Hepatocyte (in vitro differentiated cells): ENCODE measurements around the gene GRM8. TPM values are rescaled to one million over a fixed set of nuclear protein-coding genes. Genes with fewer than 3 reads are reported as not detected.
"Not testable (repeated sequence)": the region's sequence is repeated elsewhere in the genome, so short reads cannot be mapped to it uniquely, and the experiment has no call there.

Source experiments
- DNase-seq: peaks from one replicate; pipeline ENCODE4 v3.0.0-alpha.2; 2016; ENCODE audit warnings: low spot score
- H2AFZ ChIP-seq: fragments of 200-600 bp; sonication (generic); 2 replicates; pipeline ENCODE4 v1.6.0; 2016; ENCODE audit warnings: antibody characterized with exemption, mild to moderate bottlenecking
- H3K27ac ChIP-seq: fragments of 200-600 bp; sonication (generic); 2 replicates; pipeline ENCODE4 v1.5.1; 2016; ENCODE audit warnings: mild to moderate bottlenecking
- H3K27me3 ChIP-seq: fragments of 200-600 bp; sonication (generic); 2 replicates; pipeline ENCODE4 v1.6.1; 2016
- H3K36me3 ChIP-seq: fragments of 200-600 bp; sonication (generic); replicated peaks from 2 replicates; pipeline ENCODE4 v1.5.1; 2016; ENCODE audit warnings: low read depth; ENCODE audit not compliant: insufficient read depth
- H3K4me1 ChIP-seq: fragments of 200-600 bp; sonication (generic); 2 replicates; pipeline ENCODE4 v1.5.1; 2016; ENCODE audit warnings: mild to moderate bottlenecking, moderate library complexity; ENCODE audit not compliant: insufficient read depth
- H3K4me2 ChIP-seq: fragments of 200-600 bp; sonication (generic); 2 replicates; pipeline ENCODE4 v1.6.0; 2016
- H3K4me3 ChIP-seq: fragments of 200-600 bp; sonication (generic); 2 replicates; pipeline ENCODE4 v1.5.1; 2016; ENCODE audit warnings: mild to moderate bottlenecking
- H3K79me2 ChIP-seq: fragments of 200-600 bp; sonication (generic); 2 replicates; pipeline ENCODE4 v1.6.0; 2017; ENCODE audit warnings: mild to moderate bottlenecking
- H3K9me2 ChIP-seq: fragments of 200-600 bp; sonication (generic); replicated peaks from 2 replicates; pipeline ENCODE4 v1.6.0; 2017; ENCODE audit warnings: mild to moderate bottlenecking; ENCODE audit not compliant: insufficient read depth
- H3K9me3 ChIP-seq: fragments of 200-600 bp; sonication (generic); 2 replicates; pipeline ENCODE4 v1.5.1; 2016; ENCODE audit warnings: low read depth, mild to moderate bottlenecking
- H4K20me1 ChIP-seq: fragments of 200-600 bp; sonication (generic); 2 replicates; pipeline ENCODE4 v1.6.0; 2016; ENCODE audit warnings: mild to moderate bottlenecking; ENCODE audit not compliant: insufficient read depth, poor library complexity, severe bottlenecking
- EZH2 ChIP-seq: fragments of 200-600 bp; sonication (generic); IDR thresholded peaks from 2 replicates; pipeline ENCODE4 v1.6.1; 2016; ENCODE audit warnings: antibody characterized with exemption, mild to moderate bottlenecking, borderline replicate concordance
- EZH2phosphoT487 ChIP-seq: fragments of 200-600 bp; sonication (generic); IDR thresholded peaks from one replicate; pipeline ENCODE4 v1.6.1; 2018; ENCODE audit warnings: antibody characterized with exemption, mild to moderate bottlenecking, low read depth, moderate library complexity; ENCODE audit not compliant: unreplicated experiment, severe bottlenecking
- WGBS: methylation state at CpG from one replicate; pipeline ENCODE4 v1.1.6; 2016; ENCODE audit warnings: low lambda C conversion rate; ENCODE audit errors: missing lambda C conversion rate; 5-methylcytosine and 5-hydroxymethylcytosine counted together
- polyA plus RNA-seq: library from polyadenylated mRNA; unstranded; fragments of >200 nt; fragmentation: Nextera tagmentation; extraction: Ambion mirVana; gene quantifications from 2 replicates; pipeline ENCODE4 v1.2.1, GENCODE V29; 2016
- total RNA-seq: library from RNA; depleted of rRNA; stranded (reverse); fragments of >200 nt; gene quantifications from 2 replicates; pipeline ENCODE4 v1.2.3, GENCODE V29; 2014
- TF ChIP-seq, protein P1 (sequence below): fragments of 200-600 bp; sonication (generic); IDR thresholded peaks from 2 replicates; pipeline ENCODE4 v1.5.1; 2016; ENCODE audit warnings: antibody characterized with exemption, mild to moderate bottlenecking; ENCODE audit not compliant: poor library complexity

Gene GRM8
- total and polyA plus RNA-seq, 2 experiments from 2014 or later = 0.62 to 4.5 TPM

DNA sequence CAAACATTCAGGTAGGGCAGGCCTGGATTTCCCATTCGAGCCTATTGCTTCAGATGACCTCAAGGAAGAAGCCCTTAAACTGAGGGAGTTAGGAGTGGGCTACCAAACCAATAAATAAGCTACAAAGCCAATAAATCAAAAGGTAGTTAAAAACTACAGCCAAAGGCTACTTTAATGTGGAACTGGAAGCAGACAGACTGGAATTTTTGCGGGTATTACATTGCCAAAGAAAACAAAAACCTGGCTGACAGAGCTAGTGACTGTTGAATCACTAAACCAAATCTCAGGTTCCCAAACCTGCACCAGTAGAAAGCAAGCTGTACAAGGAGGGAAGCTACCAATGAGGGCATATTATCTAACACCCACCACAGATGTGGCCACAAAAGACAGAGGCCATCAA lies 315.6 kb downstream of the GRM8 start:
- WGBS = 67% methylated on average over 2 of the region's 2 CpGs
- H3K27me3 ChIP-seq = no peaks in the 10 kb centered on the region
- H2AFZ ChIP-seq = no peak overlapping the region
- no peaks in the 10 kb centered on the region for H3K4me1 ChIP-seq
- no peak overlapping the region for H3K4me2 ChIP-seq
- no peaks in the 10 kb centered on the region for H3K36me3 ChIP-seq
- no peaks in the 10 kb centered on the region for H3K79me2 ChIP-seq
- TF ChIP-seq EZH2 (no peak), EZH2phosphoT487 (no peak)
- TF ChIP-seq, protein P1, sequence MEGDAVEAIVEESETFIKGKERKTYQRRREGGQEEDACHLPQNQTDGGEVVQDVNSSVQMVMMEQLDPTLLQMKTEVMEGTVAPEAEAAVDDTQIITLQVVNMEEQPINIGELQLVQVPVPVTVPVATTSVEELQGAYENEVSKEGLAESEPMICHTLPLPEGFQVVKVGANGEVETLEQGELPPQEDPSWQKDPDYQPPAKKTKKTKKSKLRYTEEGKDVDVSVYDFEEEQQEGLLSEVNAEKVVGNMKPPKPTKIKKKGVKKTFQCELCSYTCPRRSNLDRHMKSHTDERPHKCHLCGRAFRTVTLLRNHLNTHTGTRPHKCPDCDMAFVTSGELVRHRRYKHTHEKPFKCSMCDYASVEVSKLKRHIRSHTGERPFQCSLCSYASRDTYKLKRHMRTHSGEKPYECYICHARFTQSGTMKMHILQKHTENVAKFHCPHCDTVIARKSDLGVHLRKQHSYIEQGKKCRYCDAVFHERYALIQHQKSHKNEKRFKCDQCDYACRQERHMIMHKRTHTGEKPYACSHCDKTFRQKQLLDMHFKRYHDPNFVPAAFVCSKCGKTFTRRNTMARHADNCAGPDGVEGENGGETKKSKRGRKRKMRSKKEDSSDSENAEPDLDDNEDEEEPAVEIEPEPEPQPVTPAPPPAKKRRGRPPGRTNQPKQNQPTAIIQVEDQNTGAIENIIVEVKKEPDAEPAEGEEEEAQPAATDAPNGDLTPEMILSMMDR = no peak
- no peaks in the 10 kb centered on the region for H3K9me3 ChIP-seq
- no peak overlapping the region for H3K4me3 ChIP-seq
- no peaks in the 10 kb centered on the region for H4K20me1 ChIP-seq
- H3K27ac ChIP-seq = no peak overlapping the region
- no peaks in the 10 kb centered on the region for H3K9me2 ChIP-seq
- no peak for DNase-seq

DNA sequence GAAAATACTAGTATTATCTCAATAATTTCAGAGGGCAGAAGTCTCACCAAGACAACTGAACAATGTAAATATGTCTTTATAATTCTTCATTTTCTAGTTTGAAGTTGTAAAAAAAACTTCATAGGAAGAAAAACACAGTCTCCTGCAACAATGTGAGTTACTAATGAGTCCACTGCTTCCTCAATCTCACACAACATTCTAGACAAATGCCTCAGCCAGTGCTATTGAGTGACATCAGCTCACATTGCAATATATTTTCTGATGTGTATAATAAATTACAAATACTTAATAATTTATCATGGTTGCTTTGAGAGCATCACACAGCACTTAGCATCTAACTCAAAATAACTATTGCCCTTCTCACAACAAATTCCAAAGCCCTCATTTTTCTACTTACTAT lies 321.2 kb downstream of the GRM8 start:
- H3K27me3 ChIP-seq = no peaks in the 10 kb centered on the region
- H3K36me3 ChIP-seq = no peaks in the 10 kb centered on the region
- H3K4me1 ChIP-seq = no peaks in the 10 kb centered on the region
- H3K27ac ChIP-seq = no peak overlapping the region
- H3K9me3 ChIP-seq = no peaks in the 10 kb centered on the region
- no peak overlapping the region for H2AFZ ChIP-seq
- no peak overlapping the region for H3K4me3 ChIP-seq
- no peaks in the 10 kb centered on the region for H3K79me2 ChIP-seq
- no peak for DNase-seq
- H4K20me1 ChIP-seq = no peaks in the 10 kb centered on the region
- no peaks in the 10 kb centered on the region for H3K9me2 ChIP-seq
- no peak for TF ChIP-seq EZH2phosphoT487
- TF ChIP-seq, protein P1 = no peak
- no peak for TF ChIP-seq EZH2
- no peak overlapping the region for H3K4me2 ChIP-seq

DNA sequence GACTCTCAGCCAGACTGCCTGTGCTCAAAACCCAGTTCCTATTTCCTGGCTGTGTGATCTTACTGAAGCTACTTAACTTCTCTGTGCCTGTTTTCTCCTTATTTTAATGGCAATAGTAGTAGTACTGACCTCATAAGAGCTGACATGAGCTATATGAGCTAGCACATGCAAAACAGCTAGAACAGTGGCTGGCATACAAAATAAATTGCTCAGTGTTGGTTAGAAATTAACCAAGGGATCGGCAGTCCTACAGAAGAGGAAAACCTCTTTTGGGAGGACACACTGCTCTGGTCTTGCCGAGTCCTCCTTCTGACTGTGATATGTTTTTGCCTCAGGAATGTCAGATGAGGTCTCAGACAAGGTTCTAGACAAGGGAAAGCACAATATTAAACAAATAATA lies 322.6 kb downstream of the GRM8 start:
- Histone ChIP-seq H3K9me3 (no peaks in the 10 kb centered on the region), H3K4me1 (no peaks in the 10 kb centered on the region), H3K9me2 (no peaks in the 10 kb centered on the region), H3K4me3 (no peak overlapping the region), H3K36me3 (no peaks in the 10 kb centered on the region), H4K20me1 (no peaks in the 10 kb centered on the region), H3K27me3 (no peaks in the 10 kb centered on the region), H3K27ac (no peak overlapping the region), H3K4me2 (no peak overlapping the region), H3K79me2 (no peaks in the 10 kb centered on the region), H2AFZ (no peak overlapping the region)
- no peak for DNase-seq
- WGBS = 69% methylated on average over 2 of the region's 2 CpGs
- TF ChIP-seq, protein P1 = no peak
- TF ChIP-seq EZH2phosphoT487 (no peak), EZH2 (no peak)

DNA sequence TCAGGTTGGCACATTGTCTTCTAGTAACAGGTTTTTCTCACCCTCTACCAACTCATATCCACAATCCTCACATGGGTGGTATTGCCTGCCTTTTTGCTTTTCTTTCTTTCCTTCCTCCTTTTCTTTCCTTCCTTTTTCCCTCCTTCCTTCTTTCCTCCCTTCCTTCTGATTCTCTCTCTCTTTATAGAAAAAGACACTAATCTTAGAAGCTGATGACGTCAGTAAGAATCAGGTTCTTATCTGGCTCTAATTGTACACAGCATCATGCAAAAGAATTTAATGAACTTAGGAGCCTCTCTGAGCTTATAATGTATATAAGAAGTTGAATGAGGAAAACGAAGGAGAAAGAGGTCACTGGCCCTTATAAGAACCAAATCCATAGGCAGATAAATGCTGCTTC lies 328.3 kb downstream of the GRM8 start:
- H3K9me3 ChIP-seq = no peaks in the 10 kb centered on the region
- no peaks in the 10 kb centered on the region for H3K79me2 ChIP-seq
- H3K36me3 ChIP-seq = no peaks in the 10 kb centered on the region
- no peaks in the 10 kb centered on the region for H4K20me1 ChIP-seq
- DNase-seq = no peak
- no peak overlapping the region for H3K4me3 ChIP-seq
- no peak for TF ChIP-seq EZH2phosphoT487
- no peak for TF ChIP-seq EZH2
- TF ChIP-seq, protein P1 = no peak
- H3K27ac ChIP-seq = no peak overlapping the region
- H3K9me2 ChIP-seq = no peaks in the 10 kb centered on the region
- no peaks in the 10 kb centered on the region for H3K4me1 ChIP-seq
- H3K4me2 ChIP-seq = no peak overlapping the region
- no peaks in the 10 kb centered on the region for H3K27me3 ChIP-seq
- H2AFZ ChIP-seq = no peak overlapping the region
- WGBS = 46% methylated on average over 2 of the region's 2 CpGs

DNA sequence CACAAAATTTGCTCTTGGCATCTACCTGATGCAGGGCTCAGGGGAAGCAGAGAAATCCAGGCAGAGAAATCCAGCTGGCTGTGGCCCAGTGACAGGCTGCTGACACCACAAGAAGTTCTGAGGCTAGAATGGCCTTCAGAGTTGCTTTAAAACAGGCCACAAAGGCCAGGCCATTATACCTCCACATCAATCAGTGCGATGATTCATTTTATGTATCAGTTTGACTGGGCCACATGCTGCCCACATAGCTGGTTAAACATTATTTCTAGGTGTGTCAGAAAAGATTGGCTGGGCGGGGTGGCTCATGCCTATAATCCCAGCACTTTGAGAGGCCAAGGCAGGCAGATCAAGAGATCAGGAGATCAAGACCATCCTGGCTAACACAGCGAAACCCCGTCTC lies 341.1 kb downstream of the GRM8 start:
- not testable (repeated sequence) for H3K79me2 ChIP-seq, H2AFZ ChIP-seq, DNase-seq, H3K4me3 ChIP-seq, H3K9me3 ChIP-seq, H3K4me1 ChIP-seq, H3K4me2 ChIP-seq, H3K9me2 ChIP-seq, H3K36me3 ChIP-seq, H3K27ac ChIP-seq, H4K20me1 ChIP-seq, H3K27me3 ChIP-seq
- WGBS = 79% methylated on average over 4 of the region's 4 CpGs

DNA sequence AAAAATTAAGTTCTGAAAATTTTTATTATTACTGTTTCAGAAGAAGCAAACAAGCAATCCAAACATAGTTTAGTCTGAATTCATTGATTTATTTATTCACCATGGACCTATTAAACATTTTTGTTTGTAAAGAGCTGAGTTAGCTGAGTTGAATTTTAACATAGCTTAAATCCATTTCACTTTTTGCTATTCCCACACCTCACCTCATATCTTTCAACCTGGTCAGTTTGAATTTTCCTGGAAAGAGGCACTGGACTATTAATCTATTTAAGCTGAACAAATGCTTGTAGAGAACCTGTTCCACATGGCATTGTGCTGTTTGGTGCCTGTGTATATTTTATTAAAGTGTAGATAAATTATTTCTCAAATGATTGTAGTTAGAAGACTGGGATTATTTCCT lies 344.2 kb downstream of the GRM8 start:
- not testable (repeated sequence) for H3K9me3 ChIP-seq, H4K20me1 ChIP-seq, H3K79me2 ChIP-seq

More for the DNA sequence above, 344.2 kb downstream of the GRM8 start:
- not testable (repeated sequence) for H2AFZ ChIP-seq, H3K4me1 ChIP-seq, H3K4me2 ChIP-seq, H3K9me2 ChIP-seq, H3K4me3 ChIP-seq, H3K27ac ChIP-seq, H3K36me3 ChIP-seq, H3K27me3 ChIP-seq, DNase-seq
